ENCODE data around the gene TSHZ2.

DNA sequence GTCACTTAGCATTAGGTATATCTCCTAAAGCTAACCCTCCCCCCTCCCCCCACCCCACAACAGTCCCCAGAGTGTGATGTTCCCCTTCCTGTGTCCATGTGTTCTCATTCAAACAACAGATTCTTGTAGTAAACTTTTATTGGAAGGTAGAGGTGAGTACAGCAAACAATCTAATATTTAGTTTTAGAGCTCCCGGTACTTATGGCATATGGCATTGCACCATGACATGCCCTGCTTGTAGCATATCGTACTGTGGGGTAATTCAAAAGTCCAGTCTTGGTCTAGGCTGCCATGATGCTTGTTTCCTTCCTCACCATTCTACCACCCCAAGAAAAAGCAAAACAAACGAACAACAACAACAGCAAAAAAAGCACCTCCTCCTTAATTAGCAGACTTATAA lies 332.0 kb downstream of the TSHZ2 start:
- TF ChIP-seq POLR2AphosphoS5 (IDR thresholded peaks at IDR 0.05; ENCODE audit: low read depth, low read length) (no peak), POLR2A (IDR thresholded peaks at IDR 0.05; ENCODE audit: low read depth, low read length) (no peak), TAF1 (IDR thresholded peaks at IDR 0.05; ENCODE audit: borderline replicate concordance, low read depth, low read length) (no peak)

Measured in GM12892 (cell line).